T-helper 17 cell (primary cell): ENCODE measurements around the gene MYO1D. TPM values are rescaled to one million over a fixed set of nuclear protein-coding genes. Genes with fewer than 3 reads are reported as not detected.

Source experiments
- ATAC-seq: fragments of 150-1000 bp; cut with Tn5 transposase; 2 replicates; pipeline ENCODE4 v1.10.0; 2021; ENCODE audit warnings: mild to moderate bottlenecking, moderate library complexity
- DNase-seq, 3 donors: peaks; one replicate each; pipeline versions ENCODE4 v3.0.0 to v3.0.0-alpha.2; 2020 to 2021
- H3K9me3 ChIP-seq: one replicate; pipeline ENCODE4 v1.7.0; 2013; ENCODE audit warnings: low read length, mild to moderate bottlenecking; ENCODE audit not compliant: control insufficient read depth, poor library complexity, severe bottlenecking
- H3K27ac Mint-ChIP-seq: one replicate; pipeline ENCODE4 v1.8.0; 2022; ENCODE audit warnings: mild to moderate bottlenecking, moderate library complexity, mixed read lengths
- H3K27me3 Mint-ChIP-seq: one replicate; pipeline ENCODE4 v1.8.0; 2022; ENCODE audit warnings: mixed read lengths
- H3K36me3 Mint-ChIP-seq: one replicate; pipeline ENCODE4 v1.8.0; 2022; ENCODE audit warnings: low read depth, mixed read lengths
- H3K4me1 Mint-ChIP-seq: one replicate; pipeline ENCODE4 v1.8.0; 2022; ENCODE audit warnings: mild to moderate bottlenecking, mixed read lengths
- H3K4me3 Mint-ChIP-seq: one replicate; pipeline ENCODE4 v1.8.0; 2022; ENCODE audit warnings: mild to moderate bottlenecking, moderate library complexity, mixed read lengths
- total RNA-seq, 4 donors: library from RNA in 2 of 4; stranded (reverse) in 2 of 4; gene quantifications; one replicate each; pipeline ENCODE4 v1.2.3 and lab custom pipeline; 2022 to 2026

Gene MYO1D
- total RNA-seq, 2 donors from 2014 or later: 9.1 to 12.4 TPM

DNA sequence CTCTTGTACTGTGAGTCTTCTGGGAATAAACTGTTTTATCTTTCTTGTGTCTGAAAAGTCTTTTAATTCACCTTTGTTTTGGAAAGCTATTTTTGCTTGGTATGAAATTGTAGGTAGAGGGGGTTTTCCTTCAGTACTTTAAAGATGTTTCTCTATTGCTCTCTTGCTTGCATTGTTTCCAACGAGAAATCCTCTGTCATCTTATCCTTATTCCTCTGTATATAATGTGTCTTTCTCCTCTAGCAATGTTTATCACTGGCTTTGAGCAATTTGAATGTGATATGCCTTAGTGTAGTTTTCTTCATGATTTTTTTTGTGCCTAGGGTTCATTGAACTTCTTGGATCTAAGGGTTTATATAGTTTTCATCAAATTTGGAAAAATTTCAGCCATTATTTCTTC is 293.9 kb downstream of the MYO1D start:
- Mint-ChIP-seq H3K4me3 (no peak overlapping the region), H3K27me3 (no peaks in the 10 kb centered on the region), H3K27ac (no peak overlapping the region), H3K4me1 (no peaks in the 10 kb centered on the region), H3K36me3 (peaks cover 2% of the 10 kb centered on the region)
- ATAC-seq: no peak
- H3K9me3 ChIP-seq: peaks cover 3% of the 10 kb centered on the region
- no peak for DNase-seq

DNA sequence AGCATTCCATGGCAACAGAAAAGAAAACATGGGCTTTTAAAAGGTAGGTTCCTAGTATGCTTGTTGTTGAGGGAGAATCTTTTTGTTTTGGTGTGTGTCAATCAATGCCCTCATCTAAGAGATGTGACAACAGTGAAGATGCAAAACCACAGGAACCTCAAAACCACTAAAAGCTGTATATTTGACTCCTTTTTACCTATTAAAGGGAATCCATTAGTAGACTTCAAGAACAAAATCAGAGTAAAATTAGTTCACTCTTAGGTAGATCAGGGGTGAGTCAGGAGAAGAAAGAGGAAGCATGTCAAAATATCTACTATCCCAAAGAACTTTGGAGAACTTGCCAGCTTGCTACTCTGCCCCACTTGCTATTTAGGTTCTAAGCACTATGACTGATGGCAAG is 301.1 kb downstream of the MYO1D start:
- Mint-ChIP-seq H3K4me3 (no peak overlapping the region), H3K27me3 (no peaks in the 10 kb centered on the region), H3K4me1 (peaks cover 15% of the 10 kb centered on the region), H3K36me3 (peaks cover 4% of the 10 kb centered on the region), H3K27ac (no peak overlapping the region)
- DNase-seq: no peak
- H3K9me3 ChIP-seq: no peaks in the 10 kb centered on the region
- ATAC-seq: peak; percentile 74

DNA sequence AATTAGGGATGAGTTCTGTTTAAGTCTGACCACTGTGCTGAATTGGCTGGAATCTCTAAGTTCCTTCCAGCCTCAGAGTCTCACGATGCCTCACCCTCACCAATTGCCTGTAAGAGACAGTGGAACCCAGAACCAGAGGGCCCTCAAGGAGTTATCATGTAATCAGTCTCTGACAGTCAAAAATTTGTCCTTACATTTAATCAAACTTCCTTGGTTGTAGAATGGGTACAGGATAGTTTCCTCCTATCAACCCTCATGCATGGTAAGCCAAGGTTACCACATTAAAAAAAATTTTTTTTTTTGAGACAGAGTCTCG is 306.9 kb downstream of the MYO1D start:
- H3K36me3 Mint-ChIP-seq: peaks cover 2% of the 10 kb centered on the region
- no peaks in the 10 kb centered on the region for H3K27me3 Mint-ChIP-seq
- no peak overlapping the region for H3K27ac Mint-ChIP-seq
- H3K9me3 ChIP-seq: no peaks in the 10 kb centered on the region
- ATAC-seq (no peak), DNase-seq (no peak)
- peaks cover 17% of the 10 kb centered on the region for H3K4me1 Mint-ChIP-seq
- no peak overlapping the region for H3K4me3 Mint-ChIP-seq

DNA sequence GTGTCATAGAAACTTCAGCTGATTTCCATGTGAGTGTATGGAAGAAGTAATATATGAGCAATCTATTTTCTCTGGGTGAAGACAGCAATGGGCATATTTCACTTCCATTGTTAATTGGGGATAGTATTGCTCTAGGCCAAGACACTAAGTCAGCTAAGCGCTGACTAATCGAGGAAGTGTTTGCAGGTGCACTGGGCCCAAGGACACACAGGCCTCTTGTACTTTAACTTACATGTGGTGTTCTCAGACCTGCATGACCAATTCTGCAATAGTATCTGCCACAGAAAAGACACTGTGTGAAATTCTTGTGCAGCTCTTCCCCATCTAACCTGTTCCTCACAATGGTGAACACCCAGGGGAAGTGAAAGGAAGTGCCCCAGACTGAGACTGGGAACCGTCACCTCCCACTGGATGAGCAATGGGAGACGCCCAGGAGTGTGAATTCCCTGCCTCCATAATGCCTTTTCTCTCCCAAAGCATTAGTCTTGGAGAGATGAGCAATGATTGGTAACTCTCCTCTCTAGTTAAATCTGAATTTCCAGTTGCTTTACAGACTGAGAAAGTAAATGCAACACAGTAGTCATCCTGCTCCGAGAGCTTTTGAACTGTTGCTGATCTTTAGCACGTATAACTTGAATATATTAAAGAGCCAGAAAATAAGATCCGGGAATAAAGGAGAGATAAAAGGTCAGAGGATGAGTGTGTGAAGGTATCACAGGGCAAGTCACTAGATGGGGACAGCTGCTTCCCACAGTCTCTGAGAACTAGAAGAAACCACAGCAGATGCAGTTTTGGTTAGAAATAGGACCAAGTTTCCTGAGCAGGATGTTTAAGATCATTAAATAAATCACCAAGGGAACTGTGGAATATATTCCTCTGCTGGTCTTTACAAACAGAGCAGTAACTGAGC is 307.5 kb downstream of the MYO1D start:
- DNase-seq (no peak), ATAC-seq (no peak)
- Mint-ChIP-seq H3K27ac (no peak overlapping the region), H3K36me3 (peaks cover 2% of the 10 kb centered on the region), H3K4me3 (no peak overlapping the region), H3K4me1 (peaks cover 17% of the 10 kb centered on the region), H3K27me3 (no peaks in the 10 kb centered on the region)
- no peaks in the 10 kb centered on the region for H3K9me3 ChIP-seq

DNA sequence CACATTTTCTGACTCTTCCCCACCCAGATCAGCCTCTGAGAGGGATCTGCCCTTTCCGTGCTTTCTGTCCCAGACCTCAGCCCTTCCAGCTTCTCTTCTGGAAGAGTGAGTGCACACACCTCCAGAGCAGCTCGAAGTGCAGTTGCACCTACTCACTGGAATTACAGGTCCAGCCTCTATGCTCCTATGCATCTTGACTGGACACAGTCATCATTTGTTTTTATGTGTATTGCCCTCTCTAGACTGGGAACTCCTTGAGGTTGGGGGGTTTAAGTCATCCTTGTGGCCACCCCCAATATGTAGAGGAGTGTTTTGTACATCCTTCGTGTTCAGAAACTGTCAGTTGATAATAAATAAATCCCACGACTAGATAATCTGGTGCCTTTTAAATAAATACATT is 308.2 kb downstream of the MYO1D start:
- Mint-ChIP-seq H3K27me3 (no peaks in the 10 kb centered on the region), H3K27ac (no peak overlapping the region), H3K4me3 (no peak overlapping the region), H3K36me3 (peaks cover 2% of the 10 kb centered on the region), H3K4me1 (peaks cover 18% of the 10 kb centered on the region)
- ATAC-seq: no peak
- no peak for DNase-seq
- H3K9me3 ChIP-seq: no peaks in the 10 kb centered on the region

DNA sequence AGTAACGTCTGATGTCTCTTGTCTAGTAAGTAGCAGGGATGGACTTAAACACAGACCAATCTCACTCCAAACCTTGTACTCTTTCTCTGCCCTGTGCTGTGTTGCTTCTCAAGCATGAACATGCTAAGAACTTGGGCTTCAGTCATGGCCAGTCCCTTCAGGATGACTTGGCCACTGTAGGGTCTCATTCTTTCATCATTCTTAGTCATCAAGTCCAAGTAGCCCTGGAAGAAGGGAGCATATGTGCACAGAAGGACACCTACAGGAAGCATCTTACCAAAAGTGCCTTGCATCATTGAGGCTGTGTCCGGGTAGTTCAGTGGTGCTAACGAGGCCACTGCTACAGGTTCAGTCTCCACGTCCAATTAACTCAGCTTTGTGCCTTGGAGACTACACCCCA is 309.4 kb downstream of the MYO1D start:
- no peaks in the 10 kb centered on the region for H3K36me3 Mint-ChIP-seq
- no peak overlapping the region for H3K27ac Mint-ChIP-seq
- H3K4me3 Mint-ChIP-seq: no peak overlapping the region
- H3K9me3 ChIP-seq: no peaks in the 10 kb centered on the region
- H3K27me3 Mint-ChIP-seq: no peaks in the 10 kb centered on the region
- DNase-seq (no peak), ATAC-seq (no peak)
- H3K4me1 Mint-ChIP-seq: peaks cover 13% of the 10 kb centered on the region

DNA sequence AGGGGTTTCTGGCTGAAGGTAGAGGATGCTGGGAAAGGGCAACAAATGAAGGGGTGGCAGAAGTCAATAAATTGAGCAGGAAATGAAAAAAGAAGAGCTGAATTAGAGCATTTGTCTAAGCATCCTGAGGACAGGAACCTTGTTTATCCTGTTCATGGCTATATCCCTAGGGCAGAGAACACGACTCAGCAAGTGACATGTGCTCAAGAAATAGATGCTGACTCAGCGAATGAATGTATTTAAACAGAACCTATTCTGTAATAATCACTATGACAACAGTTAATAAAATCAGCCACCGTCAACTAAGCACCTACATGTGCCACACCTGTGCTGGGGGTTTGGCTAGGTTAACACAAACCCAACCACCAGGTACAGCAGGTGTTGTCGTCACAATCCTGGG is 309.8 kb downstream of the MYO1D start:
- no peaks in the 10 kb centered on the region for H3K9me3 ChIP-seq
- no peaks in the 10 kb centered on the region for H3K27me3 Mint-ChIP-seq
- ATAC-seq (no peak), DNase-seq (no peak)
- no peak overlapping the region for H3K27ac Mint-ChIP-seq
- H3K36me3 Mint-ChIP-seq: no peaks in the 10 kb centered on the region
- H3K4me1 Mint-ChIP-seq: peaks cover 13% of the 10 kb centered on the region
- H3K4me3 Mint-ChIP-seq: no peak overlapping the region

DNA sequence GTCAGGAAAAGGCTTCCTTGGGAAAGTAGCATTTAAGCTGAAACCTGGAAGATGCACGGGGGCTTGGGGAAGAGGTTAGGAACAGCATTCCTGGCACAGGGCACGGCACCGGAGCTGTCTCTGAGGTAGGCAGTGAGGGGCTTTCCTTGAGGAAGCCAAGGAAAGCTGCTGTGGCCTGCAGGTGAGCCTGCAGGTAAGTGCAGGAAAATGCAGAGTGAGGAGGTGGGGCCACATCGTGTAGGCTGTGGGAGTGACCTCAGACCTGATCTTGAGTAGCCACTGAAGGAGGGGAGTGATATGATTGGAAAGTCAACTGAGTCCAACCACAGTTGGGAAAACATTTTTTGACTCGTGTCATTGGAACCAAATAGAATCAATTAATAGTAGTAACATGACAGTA is 310.6 kb downstream of the MYO1D start:
- H3K4me3 Mint-ChIP-seq: no peak overlapping the region
- H3K27me3 Mint-ChIP-seq: no peaks in the 10 kb centered on the region

DNA sequence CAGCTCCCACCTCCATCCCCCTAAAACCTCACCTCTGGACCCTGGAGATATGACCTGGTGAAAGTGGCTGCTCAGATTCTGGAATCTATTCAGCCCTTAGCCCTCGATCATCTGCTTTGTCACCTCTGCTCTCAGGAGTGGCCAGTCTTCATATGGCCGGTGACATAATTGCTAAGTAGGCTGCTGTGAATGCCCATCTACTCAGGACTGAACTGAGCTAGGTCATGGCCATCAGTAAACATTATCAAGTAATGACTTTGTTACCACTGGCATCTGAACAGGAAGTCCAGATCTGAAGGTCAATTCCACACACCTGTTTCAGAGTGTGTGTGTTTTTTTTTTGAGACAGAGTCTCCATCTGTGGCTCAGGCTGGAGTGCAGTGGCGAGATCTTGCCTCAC is 311.5 kb downstream of the MYO1D start:
- Mint-ChIP-seq H3K36me3 (no peaks in the 10 kb centered on the region), H3K4me1 (peaks cover 13% of the 10 kb centered on the region), H3K4me3 (no peak overlapping the region), H3K27ac (no peak overlapping the region), H3K27me3 (no peaks in the 10 kb centered on the region)
- ATAC-seq (no peak), DNase-seq (no peak)
- no peaks in the 10 kb centered on the region for H3K9me3 ChIP-seq

More for the DNA sequence above, 310.6 kb downstream of the MYO1D start:
- no peaks in the 10 kb centered on the region for H3K9me3 ChIP-seq
- DNase-seq (no peak), ATAC-seq (no peak)
- Mint-ChIP-seq H3K4me1 (peaks cover 13% of the 10 kb centered on the region), H3K36me3 (no peaks in the 10 kb centered on the region), H3K27ac (no peak overlapping the region)

DNA sequence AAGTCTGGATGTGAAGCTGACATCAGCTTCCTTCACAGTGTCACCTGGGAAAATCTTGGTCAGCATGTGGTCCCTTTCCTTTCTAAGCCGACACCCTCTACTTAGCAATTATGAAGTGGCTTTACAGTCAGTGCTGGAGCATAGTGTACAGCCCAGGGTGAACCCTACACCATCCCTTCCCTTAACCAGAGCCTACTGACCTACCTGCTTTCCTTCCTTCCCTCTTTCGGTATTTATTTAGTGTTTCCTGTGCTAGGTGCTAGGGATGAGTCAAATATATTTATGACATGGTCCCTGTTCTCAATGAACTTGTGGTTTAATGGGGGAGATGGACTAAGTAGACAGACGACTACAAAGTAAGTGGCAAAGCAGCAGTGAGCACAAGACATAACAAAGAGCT is 312.6 kb downstream of the MYO1D start:
- Mint-ChIP-seq H3K36me3 (no peaks in the 10 kb centered on the region), H3K27me3 (no peaks in the 10 kb centered on the region), H3K4me1 (peaks cover 11% of the 10 kb centered on the region), H3K27ac (no peak overlapping the region), H3K4me3 (no peak overlapping the region)
- ATAC-seq (no peak), DNase-seq (no peak)
- H3K9me3 ChIP-seq: no peaks in the 10 kb centered on the region

DNA sequence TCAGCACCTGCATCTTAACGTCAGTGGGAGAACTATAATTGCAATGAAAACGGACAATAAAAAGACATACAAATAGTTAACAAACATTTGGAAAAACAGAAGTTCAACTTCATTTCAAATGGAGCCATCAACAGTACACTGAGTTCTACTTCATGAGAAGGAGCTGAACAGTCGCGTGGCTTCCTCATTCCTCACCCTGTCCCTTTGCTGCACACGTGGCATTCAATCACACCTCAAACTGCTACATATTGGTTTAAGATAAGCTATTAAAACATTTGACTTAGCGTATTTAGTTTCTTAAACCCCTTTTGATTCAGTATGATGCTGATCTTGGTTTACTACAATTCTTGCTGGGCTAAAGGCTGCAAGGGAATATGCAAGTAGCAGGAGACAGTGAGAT is 313.3 kb downstream of the MYO1D start:
- Mint-ChIP-seq H3K4me1 (peaks cover 15% of the 10 kb centered on the region), H3K36me3 (no peaks in the 10 kb centered on the region)
- H3K9me3 ChIP-seq: no peaks in the 10 kb centered on the region

DNA sequence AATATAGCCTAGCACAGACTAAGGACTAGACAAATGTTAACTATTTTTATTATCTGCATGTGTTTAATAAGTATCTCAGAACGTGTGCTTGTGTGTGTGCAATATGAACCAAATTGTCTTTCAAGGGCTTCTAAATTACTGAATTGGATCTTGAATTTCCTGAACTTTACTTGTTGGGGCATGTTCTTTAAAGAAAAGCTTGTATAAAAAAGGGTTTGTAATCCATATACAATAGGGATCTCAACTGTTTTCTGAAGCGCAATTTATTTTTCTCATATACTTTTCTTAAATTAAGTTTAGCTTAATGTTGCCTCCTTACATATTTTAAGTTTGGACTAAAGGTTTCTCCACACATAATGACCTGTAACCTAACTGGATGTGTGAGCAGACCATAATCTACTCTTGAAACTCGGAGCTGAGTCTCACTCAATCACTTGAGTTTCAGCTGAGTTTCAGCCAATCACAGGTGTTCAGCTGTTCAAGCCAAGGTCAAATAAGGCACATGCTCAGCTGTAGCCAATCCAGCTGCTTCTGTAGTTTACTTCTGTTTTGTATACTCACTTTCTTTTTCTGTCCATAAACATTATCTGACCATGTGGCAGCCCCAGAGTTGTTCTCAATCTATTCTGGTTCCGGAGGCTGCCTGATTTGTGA is 317.8 kb downstream of the MYO1D start:
- H3K9me3 ChIP-seq: no peaks in the 10 kb centered on the region
- no peak for DNase-seq
- ATAC-seq: peak; percentile 64
- no peak overlapping the region for H3K27ac Mint-ChIP-seq
- no peaks in the 10 kb centered on the region for H3K36me3 Mint-ChIP-seq
- H3K27me3 Mint-ChIP-seq: no peaks in the 10 kb centered on the region
- peak overlapping the region; percentile 39 for H3K4me3 Mint-ChIP-seq
- peaks cover 15% of the 10 kb centered on the region for H3K4me1 Mint-ChIP-seq

More for the DNA sequence above, 313.3 kb downstream of the MYO1D start:
- ATAC-seq: no peak
- no peak overlapping the region for H3K27ac Mint-ChIP-seq
- H3K4me3 Mint-ChIP-seq: no peak overlapping the region
- H3K27me3 Mint-ChIP-seq: no peaks in the 10 kb centered on the region
- DNase-seq: no peak

DNA sequence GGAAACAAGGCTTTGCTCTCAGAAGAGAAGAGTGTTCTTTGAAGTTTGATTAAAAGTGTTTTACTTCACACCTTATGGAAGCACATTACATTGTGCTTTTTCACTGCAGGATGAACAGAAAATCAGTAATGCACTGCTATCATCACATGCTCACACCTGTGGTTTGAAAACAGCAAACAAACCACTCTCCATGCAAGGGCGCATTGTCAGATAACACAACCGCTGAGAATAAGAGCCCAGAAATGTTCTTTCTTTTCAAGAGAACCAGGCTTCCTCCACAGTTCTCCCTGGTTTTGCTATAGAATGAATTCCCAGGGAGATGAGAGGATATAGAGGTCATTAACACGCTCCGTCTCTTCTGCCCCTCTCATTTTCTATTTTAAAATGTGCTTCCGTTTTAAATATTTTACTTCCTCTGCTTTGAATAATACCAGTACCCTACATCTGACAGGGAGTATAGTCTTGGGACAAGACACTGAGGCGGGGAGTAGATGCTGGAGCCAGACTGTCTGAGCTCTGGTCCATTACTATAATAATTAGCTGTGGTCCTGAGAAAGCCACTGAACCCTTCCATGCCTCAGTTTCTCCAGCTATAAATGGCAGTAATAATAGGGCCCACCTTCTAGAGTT is 318.5 kb downstream of the MYO1D start:
- Mint-ChIP-seq H3K27me3 (no peaks in the 10 kb centered on the region), H3K36me3 (no peaks in the 10 kb centered on the region), H3K4me1 (peaks cover 18% of the 10 kb centered on the region), H3K4me3 (peak overlapping the region; percentile 39), H3K27ac (peak overlapping the region; percentile 19)
- ATAC-seq (peak; percentile 27), DNase-seq (no peak)
- no peaks in the 10 kb centered on the region for H3K9me3 ChIP-seq
